HepG2 (cell line): ENCODE results near the gene MGAT4D. TPM values are rescaled to one million over a fixed set of nuclear protein-coding genes. Genes with fewer than 3 reads are reported as not detected.

Source experiments
- ISX ChIP-seq: sonication (generic); formaldehyde crosslinking; conservative IDR thresholded peaks from 2 replicates; pipeline ENCODE4 v1.5.0; 2020; ENCODE audit warnings: missing genetic modification reagents
- KLF15 ChIP-seq: sonication (generic); formaldehyde crosslinking; IDR thresholded peaks from 2 replicates; pipeline ENCODE4 v1.8.1; 2023; ENCODE audit warnings: borderline replicate concordance, mild to moderate bottlenecking, inconsistent platforms, missing genetic modification reagents, mixed read lengths
- PTBP1 ChIP-seq: fragments of 200-400 bp; formaldehyde crosslinking; IDR thresholded peaks from 2 replicates; pipeline ENCODE4 v1.6.1; 2018; ENCODE audit warnings: low read length, low read depth; ENCODE audit not compliant: poor library complexity, severe bottlenecking
- RBM39 ChIP-seq: fragments of 200-400 bp; formaldehyde crosslinking; IDR thresholded peaks from one replicate; pipeline ENCODE4 v1.6.1; 2018; ENCODE audit warnings: antibody characterized with exemption, mild to moderate bottlenecking, low read depth, low read length; ENCODE audit not compliant: poor library complexity, severe bottlenecking
- RFXAP ChIP-seq: sonication (generic); formaldehyde crosslinking; IDR thresholded peaks from 2 replicates; pipeline ENCODE4 v1.4.0; 2020; ENCODE audit warnings: missing genetic modification reagents, borderline replicate concordance
- SRY ChIP-seq: sonication (generic); formaldehyde crosslinking; IDR thresholded peaks from 2 replicates; pipeline ENCODE4 v1.8.0; 2022; ENCODE audit warnings: mild to moderate bottlenecking, missing genetic modification reagents
- ZBTB44 ChIP-seq: sonication (generic); formaldehyde crosslinking; IDR thresholded peaks from 2 replicates; pipeline ENCODE4 v1.4.0; 2020; ENCODE audit warnings: missing genetic modification reagents
- ZNF224 ChIP-seq: sonication (generic); formaldehyde crosslinking; IDR thresholded peaks from 2 replicates; pipeline ENCODE4 v1.5.0; 2020; ENCODE audit warnings: mild to moderate bottlenecking, missing genetic modification reagents
- ZNF251 ChIP-seq: sonication (generic); formaldehyde crosslinking; IDR thresholded peaks from 2 replicates; pipeline ENCODE4 v1.9.0; 2021; ENCODE audit warnings: mild to moderate bottlenecking, missing genetic modification reagents
- ZNF329 ChIP-seq: sonication (generic); formaldehyde crosslinking; IDR thresholded peaks from 2 replicates; pipeline ENCODE4 v1.9.0; 2021; ENCODE audit warnings: low read depth, mild to moderate bottlenecking, missing genetic modification reagents
- ZNF331 ChIP-seq: sonication (generic); formaldehyde crosslinking; IDR thresholded peaks from 2 replicates; pipeline ENCODE4 v1.4.0; 2020; ENCODE audit warnings: missing genetic modification reagents
- ZNF335 ChIP-seq: sonication (generic); formaldehyde crosslinking; IDR thresholded peaks from 2 replicates; pipeline ENCODE4 v1.4.0; 2020; ENCODE audit warnings: missing genetic modification reagents
- ZNF724P ChIP-seq: sonication (generic); formaldehyde crosslinking; IDR thresholded peaks from 2 replicates; pipeline ENCODE4 v1.8.0; 2022; ENCODE audit warnings: missing genetic modification reagents, borderline replicate concordance
- polyA plus RNA-seq, 8 experiments: library from polyadenylated mRNA; depleted of rRNA in 3 of 8; stranded (reverse) in 7 of 8; unstranded in 1 of 8; fragments of >200 nt; fragmentation: Illumina TruSeq in 4 of 8; extraction: Trizol in 4 of 8; gene quantifications; 2 replicates each; pipeline versions ENCODE4 v1.2.1 to v1.2.3, GENCODE V29; 2011 to 2016; ENCODE audit warnings: low read depth in 4 of 8, missing spikeins in 1 of 8, mixed read lengths in 1 of 8; ENCODE audit not compliant: insufficient read depth in 1 of 8
- total RNA-seq, 5 experiments: library from RNA; depleted of rRNA; stranded (reverse); fragments of >200 nt; fragmentation: Illumina TruSeq; extraction: Trizol; gene quantifications; 2 replicates each; pipeline ENCODE4 v1.2.3, GENCODE V29; 2016; ENCODE audit warnings: low read depth in 1 of 5
- TF ChIP-seq, protein P1 (sequence below): sonication (generic); formaldehyde crosslinking; conservative IDR thresholded peaks from 2 replicates; pipeline ENCODE4 v1.4.0; 2020; ENCODE audit warnings: mild to moderate bottlenecking, missing genetic modification reagents, moderate library complexity
- TF ChIP-seq, protein P2 (sequence below): sonication (generic); formaldehyde crosslinking; IDR thresholded peaks from 2 replicates; pipeline ENCODE4 v1.4.0; 2020; ENCODE audit warnings: low read depth, mild to moderate bottlenecking, missing genetic modification reagents
- TF ChIP-seq, protein P3 (sequence below): IDR thresholded peaks from 2 replicates; pipeline ENCODE4 v1.4.0; 2020; ENCODE audit warnings: mild to moderate bottlenecking, missing genetic modification reagents
- TF ChIP-seq, protein P4 (sequence below): sonication (generic); formaldehyde crosslinking; IDR thresholded peaks from 2 replicates; pipeline ENCODE4 v1.5.0; 2020; ENCODE audit warnings: mild to moderate bottlenecking, missing genetic modification reagents

MGAT4D gene
- total and polyA plus RNA-seq, 2 of the 13 experiments (the other 11 are each of a cell fraction or from before 2014, with no cell fraction given): not detected

GRCh38 chr4:140427919-140428471 is 70.1 kb downstream of the MGAT4D start (continued):
- TF ChIP-seq, protein P1, sequence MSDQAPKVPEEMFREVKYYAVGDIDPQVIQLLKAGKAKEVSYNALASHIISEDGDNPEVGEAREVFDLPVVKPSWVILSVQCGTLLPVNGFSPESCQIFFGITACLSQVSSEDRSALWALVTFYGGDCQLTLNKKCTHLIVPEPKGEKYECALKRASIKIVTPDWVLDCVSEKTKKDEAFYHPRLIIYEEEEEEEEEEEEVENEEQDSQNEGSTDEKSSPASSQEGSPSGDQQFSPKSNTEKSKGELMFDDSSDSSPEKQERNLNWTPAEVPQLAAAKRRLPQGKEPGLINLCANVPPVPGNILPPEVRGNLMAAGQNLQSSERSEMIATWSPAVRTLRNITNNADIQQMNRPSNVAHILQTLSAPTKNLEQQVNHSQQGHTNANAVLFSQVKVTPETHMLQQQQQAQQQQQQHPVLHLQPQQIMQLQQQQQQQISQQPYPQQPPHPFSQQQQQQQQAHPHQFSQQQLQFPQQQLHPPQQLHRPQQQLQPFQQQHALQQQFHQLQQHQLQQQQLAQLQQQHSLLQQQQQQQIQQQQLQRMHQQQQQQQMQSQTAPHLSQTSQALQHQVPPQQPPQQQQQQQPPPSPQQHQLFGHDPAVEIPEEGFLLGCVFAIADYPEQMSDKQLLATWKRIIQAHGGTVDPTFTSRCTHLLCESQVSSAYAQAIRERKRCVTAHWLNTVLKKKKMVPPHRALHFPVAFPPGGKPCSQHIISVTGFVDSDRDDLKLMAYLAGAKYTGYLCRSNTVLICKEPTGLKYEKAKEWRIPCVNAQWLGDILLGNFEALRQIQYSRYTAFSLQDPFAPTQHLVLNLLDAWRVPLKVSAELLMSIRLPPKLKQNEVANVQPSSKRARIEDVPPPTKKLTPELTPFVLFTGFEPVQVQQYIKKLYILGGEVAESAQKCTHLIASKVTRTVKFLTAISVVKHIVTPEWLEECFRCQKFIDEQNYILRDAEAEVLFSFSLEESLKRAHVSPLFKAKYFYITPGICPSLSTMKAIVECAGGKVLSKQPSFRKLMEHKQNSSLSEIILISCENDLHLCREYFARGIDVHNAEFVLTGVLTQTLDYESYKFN (CRISPR knock-in tag): 0 out of 2 replicates have a peak, but pooled peaks have one; percentile 3
- TF ChIP-seq ZNF329 (CRISPR knock-in tag) (no peak), RFXAP (CRISPR knock-in tag) (no peak), ZNF224 (CRISPR knock-in tag) (no peak), ZBTB44 (CRISPR knock-in tag) (no peak), ISX (CRISPR knock-in tag) (0 out of 2 replicates have a peak, but pooled peaks have one; percentile 70), RBM39 (no peak), KLF15 (CRISPR knock-in tag) (no peak), PTBP1 (no peak), ZNF251 (no peak), ZNF724P (CRISPR knock-in tag) (no peak), ZNF335 (CRISPR knock-in tag) (peak; percentile 75; the same call in 1 of the 2 replicates), ZNF331 (peak; percentile 22; the same call in 1 of the 2 replicates), SRY (no peak)
- TF ChIP-seq, protein P2, sequence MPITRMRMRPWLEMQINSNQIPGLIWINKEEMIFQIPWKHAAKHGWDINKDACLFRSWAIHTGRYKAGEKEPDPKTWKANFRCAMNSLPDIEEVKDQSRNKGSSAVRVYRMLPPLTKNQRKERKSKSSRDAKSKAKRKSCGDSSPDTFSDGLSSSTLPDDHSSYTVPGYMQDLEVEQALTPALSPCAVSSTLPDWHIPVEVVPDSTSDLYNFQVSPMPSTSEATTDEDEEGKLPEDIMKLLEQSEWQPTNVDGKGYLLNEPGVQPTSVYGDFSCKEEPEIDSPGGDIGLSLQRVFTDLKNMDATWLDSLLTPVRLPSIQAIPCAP (CRISPR knock-in tag): no peak
- TF ChIP-seq, protein P3, sequence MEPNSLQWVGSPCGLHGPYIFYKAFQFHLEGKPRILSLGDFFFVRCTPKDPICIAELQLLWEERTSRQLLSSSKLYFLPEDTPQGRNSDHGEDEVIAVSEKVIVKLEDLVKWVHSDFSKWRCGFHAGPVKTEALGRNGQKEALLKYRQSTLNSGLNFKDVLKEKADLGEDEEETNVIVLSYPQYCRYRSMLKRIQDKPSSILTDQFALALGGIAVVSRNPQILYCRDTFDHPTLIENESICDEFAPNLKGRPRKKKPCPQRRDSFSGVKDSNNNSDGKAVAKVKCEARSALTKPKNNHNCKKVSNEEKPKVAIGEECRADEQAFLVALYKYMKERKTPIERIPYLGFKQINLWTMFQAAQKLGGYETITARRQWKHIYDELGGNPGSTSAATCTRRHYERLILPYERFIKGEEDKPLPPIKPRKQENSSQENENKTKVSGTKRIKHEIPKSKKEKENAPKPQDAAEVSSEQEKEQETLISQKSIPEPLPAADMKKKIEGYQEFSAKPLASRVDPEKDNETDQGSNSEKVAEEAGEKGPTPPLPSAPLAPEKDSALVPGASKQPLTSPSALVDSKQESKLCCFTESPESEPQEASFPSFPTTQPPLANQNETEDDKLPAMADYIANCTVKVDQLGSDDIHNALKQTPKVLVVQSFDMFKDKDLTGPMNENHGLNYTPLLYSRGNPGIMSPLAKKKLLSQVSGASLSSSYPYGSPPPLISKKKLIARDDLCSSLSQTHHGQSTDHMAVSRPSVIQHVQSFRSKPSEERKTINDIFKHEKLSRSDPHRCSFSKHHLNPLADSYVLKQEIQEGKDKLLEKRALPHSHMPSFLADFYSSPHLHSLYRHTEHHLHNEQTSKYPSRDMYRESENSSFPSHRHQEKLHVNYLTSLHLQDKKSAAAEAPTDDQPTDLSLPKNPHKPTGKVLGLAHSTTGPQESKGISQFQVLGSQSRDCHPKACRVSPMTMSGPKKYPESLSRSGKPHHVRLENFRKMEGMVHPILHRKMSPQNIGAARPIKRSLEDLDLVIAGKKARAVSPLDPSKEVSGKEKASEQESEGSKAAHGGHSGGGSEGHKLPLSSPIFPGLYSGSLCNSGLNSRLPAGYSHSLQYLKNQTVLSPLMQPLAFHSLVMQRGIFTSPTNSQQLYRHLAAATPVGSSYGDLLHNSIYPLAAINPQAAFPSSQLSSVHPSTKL: 0 out of 2 replicates have a peak, but pooled peaks have one; percentile 9
- TF ChIP-seq, protein P4, sequence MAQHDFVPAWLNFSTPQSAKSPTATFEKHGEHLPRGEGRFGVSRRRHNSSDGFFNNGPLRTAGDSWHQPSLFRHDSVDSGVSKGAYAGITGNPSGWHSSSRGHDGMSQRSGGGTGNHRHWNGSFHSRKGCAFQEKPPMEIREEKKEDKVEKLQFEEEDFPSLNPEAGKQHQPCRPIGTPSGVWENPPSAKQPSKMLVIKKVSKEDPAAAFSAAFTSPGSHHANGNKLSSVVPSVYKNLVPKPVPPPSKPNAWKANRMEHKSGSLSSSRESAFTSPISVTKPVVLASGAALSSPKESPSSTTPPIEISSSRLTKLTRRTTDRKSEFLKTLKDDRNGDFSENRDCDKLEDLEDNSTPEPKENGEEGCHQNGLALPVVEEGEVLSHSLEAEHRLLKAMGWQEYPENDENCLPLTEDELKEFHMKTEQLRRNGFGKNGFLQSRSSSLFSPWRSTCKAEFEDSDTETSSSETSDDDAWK (CRISPR knock-in tag): no peak
